GM12872 (cell line): Measurements from ENCODE around the gene MEGF6.

ENCODE experiments used
- CTCF ChIP-seq: IDR thresholded peaks from 3 replicates; pipeline ENCODE4 v1.5.1; 2011; ENCODE audit warnings: low read depth, mild to moderate bottlenecking, low read length, moderate library complexity; ENCODE audit not compliant: insufficient read depth

MEGF6 gene

GRCh38 chr1:3509721-3510120, 101.6 kb downstream of the MEGF6 start:
- TF ChIP-seq CTCF, result no peak

- no peak for TF ChIP-seq CTCF
Observed at GRCh38 chr1:3508757-3509415, 102.4 kb downstream of the MEGF6 start.

GRCh38 chr1:3507636-3508275, 103.6 kb downstream of the MEGF6 start:
- no peak for TF ChIP-seq CTCF

- no peak for TF ChIP-seq CTCF
Observed at GRCh38 chr1:3506943-3507342, 104.4 kb downstream of the MEGF6 start.

GRCh38 chr1:3506041-3506440, 105.3 kb downstream of the MEGF6 start:
- no peak for TF ChIP-seq CTCF

- no peak for TF ChIP-seq CTCF
Observed at GRCh38 chr1:3505161-3505560, 106.1 kb downstream of the MEGF6 start.

GRCh38 chr1:3504822-3505153, 106.5 kb downstream of the MEGF6 start:
- TF ChIP-seq CTCF, result no peak
